Uterus (tissue), 4 donors: ENCODE data around the gene KRTAP1-3. TPM values are rescaled to one million over a fixed set of nuclear protein-coding genes. Genes with fewer than 3 reads are reported as not detected.
"Not testable (repeated sequence)": the region's sequence is repeated elsewhere in the genome, so short reads cannot be mapped to it uniquely, and the experiment has no call there.

Experiments used
- DNase-seq, 2 donors: peaks; one replicate each; pipeline ENCODE4 v3.0.0-alpha.2; 2019 to 2020
- H3K27ac ChIP-seq, 2 donors: fragments of 200-600 bp; sonication (generic); 1 replicate in 1 of 2; 2 replicates in 1 of 2; pipeline ENCODE4 v1.5.1; 2016 to 2018
- H3K27me3 ChIP-seq, 2 donors: fragments of 200-600 bp; sonication (generic); one replicate each; pipeline ENCODE4 v1.5.1; 2018 to 2019; ENCODE audit warnings: control low read depth in 1 of 2
- H3K36me3 ChIP-seq, 2 donors: fragments of 200-600 bp; sonication (generic); one replicate each; pipeline ENCODE4 v1.5.1; 2019; ENCODE audit warnings: control low read depth in 1 of 2
- H3K4me1 ChIP-seq, 2 donors: fragments of 200-600 bp; sonication (generic); one replicate each; pipeline ENCODE4 v1.5.1; 2018 to 2019; ENCODE audit warnings: control low read depth in 1 of 2
- H3K4me3 ChIP-seq, 2 donors: fragments of 200-600 bp; sonication (generic); 1 replicate in 1 of 2; 2 replicates in 1 of 2; pipeline ENCODE4 v1.5.1; 2018 to 2019; ENCODE audit warnings: mild to moderate bottlenecking in 1 of 2
- H3K9me3 ChIP-seq, 2 donors: fragments of 200-600 bp; sonication (generic); one replicate each; pipeline ENCODE4 v1.5.1; 2019; ENCODE audit warnings: control low read depth in 1 of 2
- POLR2A ChIP-seq, 2 donors: fragments of 450-650 bp; IDR thresholded peaks; one replicate each; pipeline ENCODE4 v1.6.1; 2016; ENCODE audit warnings: antibody characterized with exemption in 2 of 2, mild to moderate bottlenecking in 1 of 2, moderate library complexity in 1 of 2
- intact Hi-C: fragments of 100-400 bp; cut with DNase I; formaldehyde crosslinking; loops from one replicate; pipeline ENCODE4 v1.15.1; 2023; ENCODE audit warnings: low total_unique reads
- total RNA-seq, 4 donors: library from RNA; depleted of rRNA in 3 of 4; stranded (reverse); fragments of >200 nt in 3 of 4; gene quantifications; one replicate each; pipeline versions ENCODE4 v1.1.0 to v1.2.4, GENCODE V29; 2014 to 2023
- TF ChIP-seq, protein P1 (sequence below), 4 experiments: fragments of 200-600 bp in 2 of 4; fragments of 450-650 bp in 2 of 4; sonication (generic) in 2 of 4; IDR thresholded peaks; one replicate each; pipeline ENCODE4 v1.5.1; 2016 to 2019; ENCODE audit warnings: antibody characterized with exemption in 4 of 4, mild to moderate bottlenecking in 2 of 4, moderate library complexity in 1 of 4
- donor health status: DM: yes; HTN: yes; CAD: no.

Gene KRTAP1-3
- total RNA-seq, 4 donors from 2014 or later = not detected

DNA sequence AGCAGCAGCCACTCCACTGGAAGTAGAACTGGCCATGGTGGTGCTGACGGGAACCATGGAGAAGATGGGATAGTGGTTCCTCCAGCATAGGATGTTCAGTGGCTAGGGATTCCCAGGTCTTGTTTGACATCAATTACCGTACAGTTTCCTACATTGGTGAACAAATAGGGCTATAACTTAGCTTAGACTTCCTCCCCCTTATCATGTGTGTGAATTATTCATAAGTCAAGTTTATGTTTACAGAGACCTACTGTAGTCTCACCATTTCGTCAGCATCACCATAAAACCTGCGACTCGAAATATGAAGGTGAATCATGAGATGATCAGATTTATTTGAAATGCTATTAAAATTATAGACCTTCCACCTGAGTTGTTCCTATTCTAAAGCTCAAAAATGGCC, 24.1 kb upstream of the KRTAP1-3 start:
- Histone ChIP-seq H3K9me3 (no peaks in the 10 kb centered on the region), H3K4me3 (no peak overlapping the region), H3K4me1 (peaks cover 0 to 8% of the 10 kb centered on the region in 2 donors), H3K27me3 (no peaks in the 10 kb centered on the region), H3K27ac (no peak overlapping the region), H3K36me3 (no peaks in the 10 kb centered on the region)
- intact Hi-C loops = no loop called here
- TF ChIP-seq POLR2A (IDR thresholded peaks at IDR 0.05) = no peak
- TF ChIP-seq, protein P1, sequence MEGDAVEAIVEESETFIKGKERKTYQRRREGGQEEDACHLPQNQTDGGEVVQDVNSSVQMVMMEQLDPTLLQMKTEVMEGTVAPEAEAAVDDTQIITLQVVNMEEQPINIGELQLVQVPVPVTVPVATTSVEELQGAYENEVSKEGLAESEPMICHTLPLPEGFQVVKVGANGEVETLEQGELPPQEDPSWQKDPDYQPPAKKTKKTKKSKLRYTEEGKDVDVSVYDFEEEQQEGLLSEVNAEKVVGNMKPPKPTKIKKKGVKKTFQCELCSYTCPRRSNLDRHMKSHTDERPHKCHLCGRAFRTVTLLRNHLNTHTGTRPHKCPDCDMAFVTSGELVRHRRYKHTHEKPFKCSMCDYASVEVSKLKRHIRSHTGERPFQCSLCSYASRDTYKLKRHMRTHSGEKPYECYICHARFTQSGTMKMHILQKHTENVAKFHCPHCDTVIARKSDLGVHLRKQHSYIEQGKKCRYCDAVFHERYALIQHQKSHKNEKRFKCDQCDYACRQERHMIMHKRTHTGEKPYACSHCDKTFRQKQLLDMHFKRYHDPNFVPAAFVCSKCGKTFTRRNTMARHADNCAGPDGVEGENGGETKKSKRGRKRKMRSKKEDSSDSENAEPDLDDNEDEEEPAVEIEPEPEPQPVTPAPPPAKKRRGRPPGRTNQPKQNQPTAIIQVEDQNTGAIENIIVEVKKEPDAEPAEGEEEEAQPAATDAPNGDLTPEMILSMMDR (IDR thresholded peaks at IDR 0.05) = no peak
- DNase-seq = no peak

DNA sequence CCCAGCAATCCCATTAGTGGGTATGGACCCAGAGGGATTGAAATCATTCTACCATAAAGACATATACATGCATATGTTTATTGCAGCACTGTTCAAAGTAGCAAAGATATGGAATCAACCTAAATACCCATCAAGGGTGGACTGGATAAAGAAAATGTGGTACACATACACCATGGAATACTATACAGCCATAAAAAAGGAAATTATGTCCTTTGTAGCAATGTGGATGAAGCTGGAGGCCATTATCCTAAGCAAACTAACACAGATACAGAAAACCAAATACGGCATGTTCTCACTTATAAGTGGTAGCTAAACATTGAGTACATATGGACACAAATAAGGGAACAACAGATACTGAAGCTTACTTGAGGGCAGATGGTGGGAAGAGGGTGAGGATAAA, 22.9 kb upstream of the KRTAP1-3 start:
- Histone ChIP-seq H3K36me3 (no peaks in the 10 kb centered on the region), H3K27ac (no peak overlapping the region), H3K27me3 (no peaks in the 10 kb centered on the region), H3K4me1 (peaks cover 0 to 7% of the 10 kb centered on the region in 2 donors), H3K9me3 (no peaks in the 10 kb centered on the region), H3K4me3 (no peak overlapping the region)
- TF ChIP-seq, protein P1 (IDR thresholded peaks at IDR 0.05) = no peak
- TF ChIP-seq POLR2A (IDR thresholded peaks at IDR 0.05) = no peak
- no peak for DNase-seq
- intact Hi-C loops = no loop called here

DNA sequence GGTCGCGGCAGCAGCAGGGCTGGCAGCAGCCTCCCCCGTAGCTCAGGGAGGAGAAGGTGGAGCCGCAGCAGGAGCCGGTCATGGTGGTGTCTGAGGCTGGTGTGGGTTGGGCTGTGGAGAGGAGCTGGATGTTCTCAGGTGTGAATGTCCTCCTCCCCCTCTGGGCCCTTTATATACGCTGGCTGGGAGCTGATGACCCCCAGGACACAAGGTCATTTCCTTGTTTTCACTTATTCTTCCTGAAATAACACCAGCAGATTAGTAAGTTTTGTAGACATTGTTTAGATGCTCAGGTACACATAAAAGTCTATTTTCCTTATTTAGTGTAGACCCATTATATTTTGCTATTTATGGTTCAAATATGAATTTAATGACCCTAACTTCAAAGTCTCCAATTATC, 20.5 kb upstream of the KRTAP1-3 start, which contains the start of gene KRTAP2-2:
Gene KRTAP2-2, minus strand, starts transcription at position 101 of the 400 bp plus-strand sequence. Its CDS starts 19 bp downstream, at position 82.
- H3K36me3 ChIP-seq, H3K9me3 ChIP-seq, H3K4me3 ChIP-seq, H3K4me1 ChIP-seq, DNase-seq, H3K27me3 ChIP-seq, intact Hi-C loops, H3K27ac ChIP-seq: not testable (repeated sequence)

DNA sequence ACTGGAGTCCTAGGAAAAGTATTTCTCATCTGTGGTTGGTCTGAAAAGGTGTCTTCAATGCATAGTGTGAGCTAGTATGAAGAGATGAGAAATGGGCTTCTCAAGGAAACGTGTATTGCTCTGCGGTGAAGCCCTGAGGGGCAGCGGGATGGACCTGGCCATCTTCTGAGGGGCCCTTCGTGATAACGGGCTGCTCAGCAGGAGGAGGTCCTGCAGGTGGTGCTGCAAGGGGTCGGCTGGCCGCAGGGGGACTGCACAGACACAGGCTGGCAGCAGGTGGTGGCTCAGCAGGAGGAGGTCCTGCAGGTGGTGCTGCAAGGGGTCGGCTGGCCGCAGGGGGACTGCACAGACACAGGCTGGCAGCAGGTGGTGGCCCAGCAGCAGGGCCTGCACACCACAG, 19.9 kb upstream of the KRTAP1-3 start:
- DNase-seq, H3K27me3 ChIP-seq, H3K4me3 ChIP-seq, H3K9me3 ChIP-seq, intact Hi-C loops, H3K27ac ChIP-seq, H3K36me3 ChIP-seq, H3K4me1 ChIP-seq: not testable (repeated sequence)

DNA sequence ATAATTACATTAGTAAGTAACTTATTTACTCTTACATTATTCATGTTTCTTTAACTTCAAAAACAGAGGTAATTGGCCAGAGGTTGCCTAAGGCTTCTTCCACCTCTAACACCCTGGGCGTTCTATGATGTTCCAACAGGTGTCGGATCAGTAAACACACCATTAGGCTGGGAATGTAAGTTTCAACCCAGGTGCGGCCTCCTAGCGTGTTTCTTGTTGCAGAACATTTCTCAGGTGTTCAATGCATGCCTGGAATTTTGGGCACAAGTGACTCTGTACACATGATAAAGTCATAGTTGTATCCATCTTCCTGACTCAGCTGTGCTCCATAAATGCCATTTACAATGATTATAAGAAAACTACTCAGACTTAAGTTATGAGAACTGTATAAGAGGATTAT, 19.4 kb upstream of the KRTAP1-3 start:
- intact Hi-C loops = no loop called here
- no peaks in the 10 kb centered on the region for H3K4me1 ChIP-seq
- no peak for DNase-seq
- TF ChIP-seq, protein P1 (IDR thresholded peaks at IDR 0.05) = no peak
- TF ChIP-seq POLR2A (IDR thresholded peaks at IDR 0.05) = no peak
- no peaks in the 10 kb centered on the region for H3K27me3 ChIP-seq
- no peaks in the 10 kb centered on the region for H3K9me3 ChIP-seq
- H3K27ac ChIP-seq = no peak overlapping the region
- H3K36me3 ChIP-seq = no peaks in the 10 kb centered on the region
- no peak overlapping the region for H3K4me3 ChIP-seq

DNA sequence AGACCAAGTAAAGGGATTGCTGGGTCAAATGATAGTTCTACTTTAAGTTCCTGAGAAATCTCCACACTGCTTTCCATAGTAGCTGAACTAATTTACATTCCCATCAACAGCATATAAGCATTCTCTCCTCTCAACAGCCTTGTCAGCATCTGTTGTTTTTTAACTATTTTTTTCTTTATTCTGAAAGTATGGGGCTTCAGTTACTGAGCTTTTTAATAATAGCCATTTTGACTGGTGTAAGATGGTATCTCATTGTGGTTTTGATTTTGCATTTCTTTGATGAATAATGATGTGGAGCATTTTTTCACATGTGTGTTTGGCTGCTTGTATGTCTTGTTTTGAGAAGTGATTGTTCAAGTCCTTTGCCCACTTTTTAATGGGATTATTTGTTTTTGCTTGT, 17.9 kb upstream of the KRTAP1-3 start:
- intact Hi-C loops = no loop called here
- Histone ChIP-seq H3K27ac (no peak overlapping the region), H3K4me1 (no peaks in the 10 kb centered on the region), H3K27me3 (no peaks in the 10 kb centered on the region), H3K9me3 (no peaks in the 10 kb centered on the region), H3K4me3 (no peak overlapping the region), H3K36me3 (no peaks in the 10 kb centered on the region)
- no peak for TF ChIP-seq POLR2A (IDR thresholded peaks at IDR 0.05)
- TF ChIP-seq, protein P1 (IDR thresholded peaks at IDR 0.05) = no peak
- DNase-seq = no peak
